ENCODE results near the gene LGALS14. TPM values are rescaled to one million over a fixed set of nuclear protein-coding genes. Genes with fewer than 3 reads are reported as not detected.

Gene LGALS14
- total RNA-seq, 1 donor: under 0.01 TPM

DNA sequence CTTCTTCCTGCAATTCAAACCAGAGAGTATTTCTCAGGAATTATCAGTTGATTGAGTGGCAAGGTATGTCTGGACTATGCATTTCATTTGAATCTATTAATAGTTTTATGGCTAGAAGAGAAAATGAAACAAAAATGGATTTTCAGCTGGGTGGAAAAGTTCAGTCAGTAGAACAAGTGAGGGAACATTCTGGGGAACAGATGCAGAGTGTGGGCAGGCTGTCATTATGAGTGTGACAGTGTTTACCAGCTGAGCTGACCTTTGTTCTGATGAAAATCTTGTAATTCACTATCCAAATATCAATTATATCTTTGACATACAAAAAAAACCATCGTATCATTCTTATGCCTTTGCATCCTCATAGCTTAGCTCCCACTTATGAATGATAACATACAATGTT, 36.1 kb downstream of the LGALS14 start:
- no peak for DNase-seq (ENCODE audit: low read depth in 2 of 3, low spot score in 2 of 3)

DNA sequence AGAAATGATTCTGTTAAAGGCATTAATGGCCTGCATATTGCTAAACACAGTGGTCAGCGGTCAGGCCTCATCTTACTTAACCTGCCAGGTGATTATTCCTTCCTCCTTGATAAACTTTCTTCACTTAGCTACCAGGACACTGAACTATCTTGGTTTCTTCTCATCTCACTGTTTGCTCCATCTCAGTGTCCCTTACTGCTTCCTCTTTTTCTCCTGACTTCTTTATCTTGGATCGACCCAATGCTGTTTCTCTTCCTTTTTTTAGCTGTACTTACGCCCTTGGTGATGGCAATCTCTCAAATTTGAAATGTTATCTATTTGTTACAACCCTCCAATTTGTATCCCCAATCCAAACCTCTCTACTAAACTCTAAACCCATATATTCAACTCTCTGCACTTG, 41.4 kb downstream of the LGALS14 start:
- peak in 2 of 3 donors; percentile 13 to 28 for DNase-seq (ENCODE audit: low read depth in 2 of 3, low spot score in 2 of 3)

DNA sequence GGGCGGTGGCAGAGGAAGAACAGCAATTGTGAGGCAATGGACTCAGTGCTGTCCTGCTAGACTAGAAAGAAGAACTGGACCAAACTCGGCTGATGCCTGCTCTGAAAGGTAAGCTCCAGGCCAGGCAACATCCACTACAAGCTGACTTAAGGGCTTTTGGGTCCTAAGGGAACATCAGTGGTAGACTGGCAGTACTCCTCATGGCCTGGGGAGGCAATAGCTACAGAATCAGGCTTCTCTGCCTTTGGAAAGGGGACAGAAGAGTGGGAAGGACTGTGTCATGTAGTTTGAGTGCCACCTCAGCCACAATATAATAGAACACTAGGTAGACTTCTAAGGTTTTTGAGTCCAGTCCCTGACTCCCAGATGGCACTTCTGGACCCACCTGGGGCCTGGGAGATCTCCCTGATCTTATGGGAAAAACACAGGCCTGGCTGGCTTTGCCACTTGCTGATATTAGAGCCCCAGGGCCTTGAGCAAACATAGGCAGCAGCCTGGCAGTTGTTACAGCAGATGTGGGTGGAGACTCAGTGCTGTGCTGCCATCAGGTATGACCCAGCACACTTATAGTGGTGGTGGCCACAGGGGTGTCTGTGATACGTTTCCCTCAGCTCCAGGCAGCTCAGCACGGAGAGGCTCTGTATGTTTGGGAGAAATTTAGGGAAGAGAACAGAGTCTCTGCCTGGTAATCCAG, 42.7 kb downstream of the LGALS14 start:
- DNase-seq (ENCODE audit: low read depth in 2 of 3, low spot score in 2 of 3): no peak

DNA sequence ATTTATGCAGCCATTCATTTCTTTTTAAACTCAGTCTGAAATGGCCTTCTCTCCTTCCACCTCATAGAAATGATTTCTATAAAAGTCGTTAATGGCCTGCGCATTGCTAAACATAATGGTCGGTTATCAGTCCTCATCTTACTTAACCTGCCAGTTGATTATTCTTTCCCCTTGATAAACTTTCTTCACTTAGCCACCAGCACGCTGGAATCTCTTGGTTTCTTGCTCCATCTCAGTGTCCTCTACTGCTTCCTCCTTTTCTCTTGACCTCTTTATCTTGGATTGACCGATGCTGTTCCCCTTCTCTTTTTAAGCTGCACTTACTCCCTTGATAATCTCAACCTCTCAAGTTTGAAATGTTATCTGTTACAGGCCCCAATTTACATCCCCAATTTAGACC, 45.7 kb downstream of the LGALS14 start:
- no peak for DNase-seq (ENCODE audit: low read depth in 2 of 3, low spot score in 2 of 3)

DNA sequence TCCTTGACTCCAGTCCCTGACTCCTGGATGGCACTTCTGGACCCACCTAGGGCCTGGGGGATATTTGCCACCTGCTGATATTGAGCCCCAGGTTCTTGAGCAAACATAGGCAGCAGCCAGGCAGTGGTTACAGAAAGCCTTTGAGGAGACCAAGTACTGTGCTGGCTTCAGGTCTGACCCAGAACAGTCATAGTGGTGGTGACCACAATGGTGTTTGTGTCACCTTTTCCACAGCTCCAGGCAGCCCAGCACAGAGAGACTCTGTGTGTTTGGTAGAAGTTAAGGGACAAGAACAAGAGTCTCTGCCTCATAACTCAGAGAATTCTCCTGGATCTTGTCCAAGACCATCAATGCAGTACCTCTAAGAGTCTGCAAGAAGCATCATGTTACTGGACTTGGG, 48.1 kb downstream of the LGALS14 start:
- DNase-seq (ENCODE audit: low read depth in 2 of 3, low spot score in 2 of 3): no peak

DNA sequence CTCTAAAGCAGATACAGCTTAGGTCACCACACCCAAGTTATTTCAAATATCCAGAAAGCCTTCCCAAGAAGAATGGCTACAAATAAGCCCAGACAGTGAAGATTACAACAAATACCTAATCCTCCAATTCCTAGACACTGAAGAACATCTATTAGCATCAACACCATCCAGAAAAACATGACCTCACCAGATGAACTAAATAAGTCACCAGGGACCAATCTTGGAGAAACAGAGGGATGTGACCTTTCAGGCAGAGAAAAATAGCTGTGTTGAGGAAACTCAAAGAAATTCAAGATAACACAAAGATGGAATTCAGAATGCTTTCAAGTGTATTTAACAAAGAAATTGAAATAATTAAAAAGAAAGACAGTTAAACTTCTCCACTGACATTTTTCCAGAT, 48.5 kb downstream of the LGALS14 start:
- no peak for DNase-seq (ENCODE audit: low read depth in 2 of 3, low spot score in 2 of 3)

DNA sequence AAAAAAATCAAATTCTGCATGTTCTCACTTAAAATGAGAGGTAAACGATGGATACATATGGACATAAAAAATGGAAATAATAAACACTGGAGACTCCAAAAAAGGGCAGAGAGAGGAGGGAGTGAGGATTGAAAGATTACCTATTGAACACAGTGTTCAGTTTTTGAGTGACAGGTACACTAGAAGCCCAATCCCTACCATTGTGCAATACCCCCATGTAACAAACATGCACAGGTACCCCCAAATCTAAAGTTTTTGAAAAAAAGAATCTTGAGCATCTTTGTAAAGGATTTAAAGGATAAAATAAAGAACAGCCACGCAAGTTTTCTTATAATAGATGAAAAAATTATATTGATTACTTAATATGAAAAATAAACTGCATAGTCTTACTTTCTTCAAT, 50.3 kb downstream of the LGALS14 start:
- no peak for DNase-seq (ENCODE audit: low read depth in 2 of 3, low spot score in 2 of 3)

DNA sequence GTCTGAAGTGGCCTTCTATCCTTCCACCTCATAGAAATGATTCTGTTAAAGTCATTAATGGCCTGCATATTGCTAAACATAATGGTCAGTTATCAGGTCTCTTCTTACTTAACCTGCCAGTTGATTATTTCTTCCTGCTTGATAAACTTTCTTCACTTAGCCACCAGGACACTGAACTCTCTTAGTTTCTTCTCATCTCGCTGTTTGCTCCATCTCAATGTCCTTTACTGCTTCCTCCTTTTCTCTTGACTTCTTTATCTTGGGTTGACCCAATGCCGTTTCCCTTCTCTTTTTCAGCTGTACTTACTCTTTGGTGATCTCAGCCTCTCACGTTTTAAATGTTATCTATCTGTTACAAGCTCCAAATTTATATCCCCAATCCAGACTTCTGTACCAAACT, 50.7 kb downstream of the LGALS14 start:
- DNase-seq (ENCODE audit: low read depth in 2 of 3, low spot score in 2 of 3): no peak

Small RNAs within 50 kb of the gene (small RNA-seq; reads per million reads assigned to genes)
- not detected for gene RPS29P27

Other genes with a start within 250 kb of the LGALS14 start
- 42.3 TPM for gene TIMM50, start 223.6 kb upstream of the LGALS14 start, total RNA-seq
- gene DLL3, start 205.5 kb upstream of the LGALS14 start, total RNA-seq: 0.27 TPM
- not detected for gene SELENOV, start 189.3 kb upstream of the LGALS14 start, total RNA-seq
- 7.5 TPM for gene EID2B, start 171.6 kb upstream of the LGALS14 start, total RNA-seq
- 12.7 TPM for gene EID2, start 164.3 kb upstream of the LGALS14 start, total RNA-seq
- gene LGALS13, start 102.0 kb upstream of the LGALS14 start, total RNA-seq: not detected
- not detected for gene LGALS16, start 48.6 kb upstream of the LGALS14 start, total RNA-seq
- 17.5 TPM for gene CLC, start 33.5 kb downstream of the LGALS14 start, total RNA-seq
- not detected for gene LEUTX, start 74.4 kb downstream of the LGALS14 start, total RNA-seq
- gene DYRK1B, start 129.7 kb downstream of the LGALS14 start, total RNA-seq: 48.5 TPM
- gene FBL, start 141.9 kb downstream of the LGALS14 start, total RNA-seq: 870 TPM
- 0.27 TPM for gene FCGBP, start 230.2 kb downstream of the LGALS14 start, total RNA-seq

Measured in hematopoietic multipotent progenitor cell (in vitro differentiated cells).